Vagina (tissue), 2 donors: Measurements from ENCODE around the gene AGPAT3.

Experiments
- CTCF ChIP-seq, 3 experiments: fragments of 450-650 bp in 2 of 3; fragments of 200-600 bp in 1 of 3; sonication (generic) in 1 of 3; IDR thresholded peaks; one replicate each; pipeline ENCODE4 v1.5.1; 2017 to 2019; ENCODE audit warnings: antibody characterized with exemption in 3 of 3, mild to moderate bottlenecking in 2 of 3, moderate library complexity in 2 of 3
- POLR2A ChIP-seq, 2 donors: fragments of 450-650 bp; IDR thresholded peaks; one replicate each; pipeline ENCODE4 v1.6.1; 2017; ENCODE audit warnings: antibody characterized with exemption in 2 of 2, mild to moderate bottlenecking in 2 of 2, moderate library complexity in 2 of 2
- POLR2AphosphoS5 ChIP-seq, 2 donors: sonication (generic); formaldehyde crosslinking; IDR thresholded peaks; one replicate each; pipeline ENCODE4 v1.9.0; 2017; ENCODE audit warnings: antibody characterized with exemption in 2 of 2, mild to moderate bottlenecking in 2 of 2, low read depth in 1 of 2; ENCODE audit not compliant: insufficient read depth in 1 of 2

GRCh38 chr21:43817157-43818086 lies 47.6 kb upstream of the AGPAT3 start:
- TF ChIP-seq POLR2A (IDR thresholded peaks at IDR 0.05) (no peak), CTCF (IDR thresholded peaks at IDR 0.05) (no peak), POLR2AphosphoS5 (IDR thresholded peaks at IDR 0.05; ENCODE audit: insufficient read depth in 1 of 2, low read depth in 1 of 2) (no peak)
